Mesendoderm (in vitro differentiated cells): ENCODE data around the gene MTG1.

Experiments used
- DNase-seq: peaks from one replicate; pipeline ENCODE4 v3.0.0; 2013
- H2AK5ac ChIP-seq: 2 replicates; pipeline ENCODE4 v1.6.1; 2013; ENCODE audit warnings: low read length, inconsistent platforms
- H2BK120ac ChIP-seq: 2 replicates; pipeline ENCODE4 v1.6.1; 2013; ENCODE audit warnings: low read depth, mild to moderate bottlenecking, low read length, moderate library complexity, mixed read lengths
- H2BK15ac ChIP-seq: replicated peaks from 2 replicates; pipeline ENCODE4 v1.6.1; 2013; ENCODE audit warnings: low read depth, mild to moderate bottlenecking, moderate library complexity
- H2BK5ac ChIP-seq: 2 replicates; pipeline ENCODE4 v1.6.1; 2013; ENCODE audit warnings: low read length, inconsistent platforms
- H3K18ac ChIP-seq: 2 replicates; pipeline ENCODE4 v1.6.1; 2013; ENCODE audit warnings: mild to moderate bottlenecking, low read length, mixed read lengths
- H3K23ac ChIP-seq: one replicate; pipeline ENCODE4 v1.6.1; 2013; ENCODE audit warnings: low read length
- H3K27ac ChIP-seq: 2 replicates; pipeline ENCODE4 v1.5.1; 2013; ENCODE audit warnings: low read depth, mild to moderate bottlenecking, inconsistent platforms, low read length, moderate library complexity
- H3K27me3 ChIP-seq: 2 replicates; pipeline ENCODE4 v1.6.1; 2013; ENCODE audit warnings: low read length, control low read depth, mild to moderate bottlenecking, inconsistent platforms; ENCODE audit not compliant: insufficient read depth, poor library complexity
- H3K36me3 ChIP-seq: 2 replicates; pipeline ENCODE4 v1.6.1; 2013; ENCODE audit warnings: low read length, inconsistent platforms; ENCODE audit not compliant: control insufficient read depth, insufficient read depth
- H3K4ac ChIP-seq: one replicate; pipeline ENCODE4 v1.6.1; 2013; ENCODE audit warnings: low read depth, mild to moderate bottlenecking, low read length, moderate library complexity
- H3K4me1 ChIP-seq: 2 replicates; pipeline ENCODE4 v1.6.1; 2013; ENCODE audit warnings: low read depth, low read length, inconsistent platforms; ENCODE audit not compliant: control insufficient read depth
- H3K4me2 ChIP-seq: 2 replicates; pipeline ENCODE4 v1.6.1; 2013; ENCODE audit warnings: low read length
- H3K4me3 ChIP-seq: 2 replicates; pipeline ENCODE4 v1.5.1; 2013; ENCODE audit warnings: mild to moderate bottlenecking, low read length
- H3K56ac ChIP-seq: one replicate; pipeline ENCODE4 v1.6.1; 2013; ENCODE audit warnings: low read length
- H3K79me1 ChIP-seq: 2 replicates; pipeline ENCODE4 v1.6.1; 2013; ENCODE audit warnings: low read length, inconsistent platforms
- H3K79me2 ChIP-seq: 2 replicates; pipeline ENCODE4 v1.6.1; 2013; ENCODE audit warnings: mild to moderate bottlenecking, low read length; ENCODE audit not compliant: control insufficient read depth, insufficient read depth
- H3K9ac ChIP-seq: 2 replicates; pipeline ENCODE4 v1.6.1; 2013; ENCODE audit warnings: low read length, inconsistent platforms
- H4K5ac ChIP-seq: one replicate; pipeline ENCODE4 v1.6.1; 2013; ENCODE audit warnings: low read length
- H4K8ac ChIP-seq: one replicate; pipeline ENCODE4 v1.6.1; 2013; ENCODE audit warnings: low read depth, mild to moderate bottlenecking, control low read depth, low read length, moderate library complexity
- whole genome bisulfite sequencing: extraction: QIAGEN DNeasy Blood & Tissue Kit; methylation state at CpG from one replicate; pipeline ENCODE4 v1.1.7; 2013; ENCODE audit warnings: low lambda C conversion rate, missing lambda C conversion rate; ENCODE audit not compliant: insufficient coverage; ENCODE audit errors: extremely low coverage; 5-methylcytosine and 5-hydroxymethylcytosine counted together

MTG1 gene

DNA sequence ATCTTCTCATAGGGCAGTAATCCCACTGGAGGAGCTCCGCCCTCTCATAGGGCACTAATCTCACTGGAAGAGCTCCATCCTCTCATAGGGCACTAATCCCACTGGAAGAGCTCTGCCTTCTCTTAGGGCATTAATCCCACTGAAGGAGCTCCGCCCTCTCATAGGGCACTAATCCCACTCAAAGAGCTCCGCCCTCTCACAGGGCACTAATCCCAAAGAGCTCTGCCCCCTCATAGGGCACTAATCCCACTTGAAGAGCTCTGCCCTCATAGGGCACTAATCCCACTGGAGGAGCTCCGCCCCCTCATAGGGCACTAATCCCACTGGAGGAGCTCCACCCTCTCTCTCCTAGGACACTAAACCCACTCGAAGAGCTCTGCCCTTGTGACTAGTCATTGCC is 32.7 kb upstream of the MTG1 start:
- Histone ChIP-seq H4K5ac (no peak overlapping the region), H4K8ac (no peak overlapping the region), H3K27me3 (no peaks in the 10 kb centered on the region), H2AK5ac (no peak overlapping the region), H3K18ac (no peak overlapping the region), H2BK15ac (no peak overlapping the region), H3K4me1 (peaks cover 3% of the 10 kb centered on the region), H3K27ac (no peak overlapping the region), H2BK5ac (no peak overlapping the region), H3K56ac (no peak overlapping the region), H3K9ac (no peak overlapping the region), H3K36me3 (peaks cover 8% of the 10 kb centered on the region), H3K79me2 (peaks cover 6% of the 10 kb centered on the region), H3K79me1 (peaks cover 4% of the 10 kb centered on the region), H3K4ac (no peak overlapping the region), H2BK120ac (no peak overlapping the region), H3K4me3 (no peak overlapping the region), H3K23ac (no peak overlapping the region), H3K4me2 (no peak overlapping the region)
- no CpG with 5 or more reads among the region's 5 CpGs for WGBS
- DNase-seq = no peak

DNA sequence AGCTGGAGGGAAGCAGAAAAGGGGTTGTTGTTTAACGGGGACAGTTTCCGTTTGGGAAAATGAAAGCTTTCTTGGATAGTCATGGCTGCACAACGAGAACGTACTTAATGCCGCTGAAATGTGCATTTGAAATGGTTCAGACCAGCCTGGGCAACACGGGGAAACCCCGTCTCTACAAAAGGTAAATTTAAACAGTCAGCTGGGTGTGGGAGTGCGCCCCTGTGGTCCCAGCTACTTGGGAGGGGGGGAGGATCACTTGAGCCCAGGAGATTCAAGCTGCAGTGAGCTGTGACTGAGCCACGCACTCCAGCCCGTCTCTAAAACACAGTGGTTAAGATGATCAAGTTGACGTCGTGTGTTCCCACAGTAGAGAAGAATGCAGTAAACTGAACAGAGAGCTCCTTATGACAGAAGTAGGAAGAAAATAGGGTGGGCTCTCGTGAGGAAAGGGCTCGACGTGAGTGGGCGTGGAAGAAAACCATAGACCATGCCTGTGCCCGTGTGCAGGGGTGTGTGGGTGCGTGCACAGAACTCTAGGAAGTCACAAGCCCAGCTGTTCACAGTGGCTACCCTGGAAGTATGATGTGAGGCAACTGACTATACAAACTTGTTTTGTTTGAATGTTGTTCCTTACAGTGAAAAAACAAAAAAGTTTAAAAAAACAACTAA is 32.0 kb upstream of the MTG1 start:
- Histone ChIP-seq H3K4ac (no peak overlapping the region), H3K36me3 (peaks cover 8% of the 10 kb centered on the region), H2BK15ac (no peak overlapping the region), H2BK5ac (no peak overlapping the region), H3K4me1 (no peaks in the 10 kb centered on the region), H3K79me2 (no peaks in the 10 kb centered on the region), H3K9ac (no peak overlapping the region), H3K27me3 (no peaks in the 10 kb centered on the region), H3K18ac (no peak overlapping the region), H2BK120ac (no peak overlapping the region), H3K79me1 (no peaks in the 10 kb centered on the region), H4K8ac (no peak overlapping the region), H3K27ac (no peak overlapping the region), H4K5ac (no peak overlapping the region), H3K4me3 (no peak overlapping the region), H3K56ac (no peak overlapping the region), H3K23ac (no peak overlapping the region), H3K4me2 (no peak overlapping the region), H2AK5ac (no peak overlapping the region)
- no CpG with 5 or more reads among the region's 18 CpGs for WGBS
- no peak for DNase-seq

DNA sequence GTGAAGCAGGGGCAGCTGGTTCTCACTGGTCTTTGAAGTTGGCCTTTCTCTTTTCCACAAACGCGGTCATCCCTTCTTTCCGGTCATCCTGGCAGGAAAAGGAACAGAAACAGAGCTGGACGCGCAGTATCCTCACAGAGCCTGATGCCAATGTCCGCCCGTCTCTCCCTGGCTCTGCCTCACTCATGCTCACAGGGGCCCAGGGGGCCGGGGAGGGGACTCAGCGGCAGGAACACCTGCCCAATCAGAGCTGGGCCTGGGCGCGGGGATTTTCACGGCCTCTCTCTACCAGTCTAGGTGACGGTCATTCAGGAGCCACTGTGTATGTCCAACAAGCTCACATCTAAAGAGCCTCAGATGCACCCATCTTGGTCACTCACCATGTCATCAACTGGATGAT is 31.1 kb upstream of the MTG1 start:
- H3K79me1 ChIP-seq = no peaks in the 10 kb centered on the region
- no peak overlapping the region for H2AK5ac ChIP-seq
- H2BK120ac ChIP-seq = no peak overlapping the region
- no peak overlapping the region for H4K5ac ChIP-seq
- H3K27ac ChIP-seq = no peak overlapping the region
- H3K27me3 ChIP-seq = no peaks in the 10 kb centered on the region
- no peak overlapping the region for H3K4me2 ChIP-seq
- peaks cover 8% of the 10 kb centered on the region for H3K36me3 ChIP-seq
- H3K4ac ChIP-seq = no peak overlapping the region
- H3K56ac ChIP-seq = no peak overlapping the region
- DNase-seq = no peak
- H2BK15ac ChIP-seq = no peak overlapping the region
- no peak overlapping the region for H2BK5ac ChIP-seq
- H3K23ac ChIP-seq = no peak overlapping the region
- H3K18ac ChIP-seq = no peak overlapping the region
- no peak overlapping the region for H3K4me3 ChIP-seq
- H3K9ac ChIP-seq = no peak overlapping the region
- WGBS = no CpG with 5 or more reads among the region's 13 CpGs
- no peaks in the 10 kb centered on the region for H3K4me1 ChIP-seq
- no peaks in the 10 kb centered on the region for H3K79me2 ChIP-seq
- no peak overlapping the region for H4K8ac ChIP-seq

DNA sequence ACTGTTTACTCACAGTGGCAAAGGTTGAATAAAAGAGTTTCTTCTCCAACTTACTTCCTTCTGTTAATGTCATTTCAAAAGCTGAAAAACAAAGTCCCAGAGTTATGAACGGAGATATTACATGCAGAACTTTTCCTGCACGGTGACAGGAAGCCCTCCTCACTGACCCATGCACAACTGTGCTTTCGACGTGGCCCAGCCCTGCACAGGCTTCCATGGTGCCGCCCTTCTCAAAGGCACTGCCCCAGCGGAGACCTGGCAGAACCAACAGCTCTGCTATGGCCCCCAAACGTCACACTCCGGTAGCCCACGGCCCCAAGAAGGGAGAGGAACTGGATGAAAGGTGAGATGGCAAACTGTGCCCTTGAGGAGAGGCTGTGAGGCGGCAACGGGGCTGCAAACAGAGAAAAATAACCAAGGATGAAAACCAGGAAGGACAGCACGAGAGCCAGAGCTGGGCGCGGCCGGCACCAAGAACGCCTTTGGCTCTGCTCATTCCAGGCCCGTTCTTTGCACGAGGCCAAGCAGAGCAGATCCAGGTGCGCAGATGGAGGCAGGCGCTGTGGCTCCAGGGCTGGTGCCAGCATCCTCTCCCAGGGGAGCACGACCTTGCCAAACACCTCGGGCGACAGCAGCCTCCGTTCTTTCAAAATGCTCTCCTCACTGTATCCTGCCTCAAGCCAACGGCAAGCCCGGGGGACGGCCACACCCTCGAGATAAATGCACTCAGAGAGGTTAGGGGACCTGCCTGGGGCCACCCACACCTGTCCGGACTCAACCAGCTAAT is 29.1 kb upstream of the MTG1 start:
- Histone ChIP-seq H3K36me3 (peaks cover 8% of the 10 kb centered on the region), H4K8ac (no peak overlapping the region)
- no peak for DNase-seq

GRCh38 chr10:133365461-133366129 is 28.4 kb upstream of the MTG1 start:
- no CpG with 5 or more reads among the region's 13 CpGs for WGBS
- H2BK120ac ChIP-seq = no peak overlapping the region
- no peaks in the 10 kb centered on the region for H3K27me3 ChIP-seq
- H2BK5ac ChIP-seq = no peak overlapping the region
- no peak overlapping the region for H4K8ac ChIP-seq
- H2AK5ac ChIP-seq = no peak overlapping the region
- H3K79me2 ChIP-seq = no peaks in the 10 kb centered on the region
- H3K27ac ChIP-seq = no peak overlapping the region
- H4K5ac ChIP-seq = no peak overlapping the region
- no peak overlapping the region for H3K4me3 ChIP-seq
- no peak overlapping the region for H2BK15ac ChIP-seq
- H3K23ac ChIP-seq = no peak overlapping the region
- H3K4ac ChIP-seq = no peak overlapping the region
- no peak for DNase-seq
- no peaks in the 10 kb centered on the region for H3K4me1 ChIP-seq
- no peaks in the 10 kb centered on the region for H3K79me1 ChIP-seq
- H3K9ac ChIP-seq = no peak overlapping the region
- H3K56ac ChIP-seq = no peak overlapping the region
- H3K36me3 ChIP-seq = peaks cover 8% of the 10 kb centered on the region
- H3K18ac ChIP-seq = no peak overlapping the region
- H3K4me2 ChIP-seq = no peak overlapping the region

More for the DNA sequence above, 29.1 kb upstream of the MTG1 start:
- no peak overlapping the region for H2AK5ac ChIP-seq
- no peak overlapping the region for H3K18ac ChIP-seq
- no peak overlapping the region for H2BK5ac ChIP-seq
- no peak overlapping the region for H3K56ac ChIP-seq
- H3K4ac ChIP-seq = no peak overlapping the region
- H3K23ac ChIP-seq = no peak overlapping the region
- no peak overlapping the region for H3K4me2 ChIP-seq
- no peaks in the 10 kb centered on the region for H3K79me1 ChIP-seq
- no peaks in the 10 kb centered on the region for H3K4me1 ChIP-seq
- no peak overlapping the region for H2BK120ac ChIP-seq
- H2BK15ac ChIP-seq = no peak overlapping the region
- no peak overlapping the region for H3K9ac ChIP-seq
- H3K27me3 ChIP-seq = no peaks in the 10 kb centered on the region
- no peaks in the 10 kb centered on the region for H3K79me2 ChIP-seq
- no CpG with 5 or more reads among the region's 29 CpGs for WGBS
- H3K27ac ChIP-seq = no peak overlapping the region
- H3K4me3 ChIP-seq = no peak overlapping the region
- H4K5ac ChIP-seq = no peak overlapping the region
